Lower leg skin (tissue), 4 donors: ENCODE data around the gene EFCC1. TPM values are rescaled to one million over a fixed set of nuclear protein-coding genes. Genes with fewer than 3 reads are reported as not detected.
"Not testable (repeated sequence)": the region's sequence is repeated elsewhere in the genome, so short reads cannot be mapped to it uniquely, and the experiment has no call there.

Experiments
- DNase-seq, 2 donors: peaks; one replicate each; pipeline ENCODE4 v3.0.0-alpha.2; 2019; ENCODE audit warnings: low spot score in 2 of 2
- H3K4me3 ChIP-seq: fragments of 200-600 bp; sonication (generic); 2 replicates; pipeline ENCODE4 v1.5.1; 2017; ENCODE audit warnings: mild to moderate bottlenecking, low read depth; ENCODE audit not compliant: poor library complexity, severe bottlenecking
- POLR2A ChIP-seq, 2 donors: fragments of 450-650 bp; IDR thresholded peaks; one replicate each; pipeline ENCODE4 v1.6.1; 2016 to 2017; ENCODE audit warnings: antibody characterized with exemption in 2 of 2, mild to moderate bottlenecking in 1 of 2, moderate library complexity in 1 of 2
- WGBS, 2 donors: methylation state at CpG; one replicate each; pipeline ENCODE4 v1.1.5; 2018; 5-methylcytosine and 5-hydroxymethylcytosine counted together
- intact Hi-C: fragments of 100-400 bp; cut with DNase I; formaldehyde crosslinking; loops from one replicate; pipeline ENCODE4 v1.15.0; 2023; ENCODE audit warnings: low total_unique reads
- total RNA-seq, 4 donors: library from RNA; depleted of rRNA; stranded (reverse); fragments of >200 nt; gene quantifications; one replicate each; pipeline ENCODE4 v1.1.0, GENCODE V29; 2016
- TF ChIP-seq, protein P1 (sequence below), 3 donors: fragments of 450-650 bp; IDR thresholded peaks; one replicate each; pipeline ENCODE4 v1.5.1; 2016; ENCODE audit warnings: antibody characterized with exemption in 3 of 3, mild to moderate bottlenecking in 3 of 3, moderate library complexity in 2 of 3

The EFCC1 gene
- total RNA-seq, 4 donors from 2014 or later: 0.80 to 3.0 (median 2.2) TPM

DNA sequence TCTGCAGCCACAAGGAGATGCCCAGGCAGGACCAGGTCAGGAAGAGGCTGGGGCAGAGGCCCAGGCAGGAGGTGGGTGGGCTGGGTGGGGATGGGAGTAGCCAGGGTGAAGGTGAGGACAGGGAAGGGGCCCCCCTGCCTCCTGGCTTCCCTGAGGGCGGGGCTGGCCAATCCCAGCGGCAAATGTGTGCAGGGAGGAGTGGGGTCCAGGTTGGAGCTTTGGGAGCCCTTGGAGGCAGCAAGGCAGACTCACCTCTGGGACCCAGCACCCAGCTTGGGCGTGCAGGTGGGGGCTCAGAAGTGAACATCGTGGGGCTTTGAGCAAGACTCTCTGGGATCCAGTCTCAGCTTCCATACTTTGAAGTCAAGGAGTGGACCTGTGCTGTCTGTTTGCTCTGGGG, 84.7 kb downstream of the EFCC1 start:
- no peak for DNase-seq
- TF ChIP-seq POLR2A (IDR thresholded peaks at IDR 0.05): no peak
- TF ChIP-seq, protein P1, sequence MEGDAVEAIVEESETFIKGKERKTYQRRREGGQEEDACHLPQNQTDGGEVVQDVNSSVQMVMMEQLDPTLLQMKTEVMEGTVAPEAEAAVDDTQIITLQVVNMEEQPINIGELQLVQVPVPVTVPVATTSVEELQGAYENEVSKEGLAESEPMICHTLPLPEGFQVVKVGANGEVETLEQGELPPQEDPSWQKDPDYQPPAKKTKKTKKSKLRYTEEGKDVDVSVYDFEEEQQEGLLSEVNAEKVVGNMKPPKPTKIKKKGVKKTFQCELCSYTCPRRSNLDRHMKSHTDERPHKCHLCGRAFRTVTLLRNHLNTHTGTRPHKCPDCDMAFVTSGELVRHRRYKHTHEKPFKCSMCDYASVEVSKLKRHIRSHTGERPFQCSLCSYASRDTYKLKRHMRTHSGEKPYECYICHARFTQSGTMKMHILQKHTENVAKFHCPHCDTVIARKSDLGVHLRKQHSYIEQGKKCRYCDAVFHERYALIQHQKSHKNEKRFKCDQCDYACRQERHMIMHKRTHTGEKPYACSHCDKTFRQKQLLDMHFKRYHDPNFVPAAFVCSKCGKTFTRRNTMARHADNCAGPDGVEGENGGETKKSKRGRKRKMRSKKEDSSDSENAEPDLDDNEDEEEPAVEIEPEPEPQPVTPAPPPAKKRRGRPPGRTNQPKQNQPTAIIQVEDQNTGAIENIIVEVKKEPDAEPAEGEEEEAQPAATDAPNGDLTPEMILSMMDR (IDR thresholded peaks at IDR 0.05): no peak
- 93 to 100% methylated on average over 2 to 3 of the region's 4 CpGs for WGBS, 2 donors
- H3K4me3 ChIP-seq: no peak overlapping the region
- intact Hi-C loops: no loop called here

DNA sequence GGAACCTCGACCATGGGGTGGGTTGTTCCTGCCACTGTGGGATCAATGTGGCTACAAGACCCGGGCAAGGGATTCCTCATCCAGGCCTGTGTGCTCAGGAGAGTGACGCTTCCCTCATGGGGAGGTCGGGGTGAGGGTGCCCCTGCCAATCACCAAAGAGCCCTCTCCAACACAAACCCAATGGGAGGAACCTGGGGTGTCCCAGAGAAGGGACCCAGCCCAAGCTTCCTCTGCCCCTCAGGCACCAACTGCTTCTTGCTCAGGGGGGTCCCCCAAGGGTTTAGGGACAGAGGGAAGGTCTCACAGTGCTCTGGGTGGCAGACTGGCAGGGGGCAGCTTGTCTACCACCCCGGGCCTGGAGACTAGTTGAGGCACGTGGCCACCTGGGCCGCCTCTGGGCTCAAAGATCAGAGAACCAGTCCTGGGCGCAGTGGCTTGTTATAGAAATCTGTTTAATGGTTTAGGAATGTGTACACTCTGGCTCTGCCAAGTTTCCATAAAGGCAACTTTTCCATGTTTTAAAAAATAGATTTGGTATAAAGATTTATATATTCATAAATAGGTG, 86.1 kb downstream of the EFCC1 start:
- DNase-seq: peak in 1 of 2 donors; percentile 30
- no peak overlapping the region for H3K4me3 ChIP-seq
- intact Hi-C loops: no loop called here
- TF ChIP-seq, protein P1 (IDR thresholded peaks at IDR 0.05): no peak
- no peak for TF ChIP-seq POLR2A (IDR thresholded peaks at IDR 0.05)
- 31 to 34% methylated on average over 7 to 8 of the region's 8 CpGs for WGBS, 2 donors

DNA sequence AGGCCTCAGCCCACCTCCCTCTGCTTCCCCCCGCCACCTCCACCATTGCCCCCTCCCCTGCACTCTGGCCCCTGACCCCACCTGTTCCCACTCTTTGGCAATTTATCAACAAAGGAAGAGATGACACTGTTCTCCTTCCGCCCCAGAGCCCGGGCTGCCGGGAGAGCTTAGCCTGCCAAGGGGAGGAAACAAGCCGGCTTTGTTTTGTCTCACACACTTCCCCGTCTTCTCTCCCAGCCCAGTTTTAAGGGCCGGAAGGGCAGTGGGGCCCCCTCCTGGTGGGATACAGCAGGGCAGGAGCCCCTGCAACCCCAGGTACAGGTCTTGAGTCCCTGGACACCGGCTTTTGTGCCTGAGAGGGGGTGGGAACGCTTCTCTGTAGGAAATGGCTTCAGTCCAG, 86.8 kb downstream of the EFCC1 start:
- DNase-seq, intact Hi-C loops, H3K4me3 ChIP-seq: not testable (repeated sequence)
- WGBS, 2 donors: 0% methylated on average over 3 of the region's 9 CpGs; no CpG with 5 or more reads in 1 of the 2 donors

DNA sequence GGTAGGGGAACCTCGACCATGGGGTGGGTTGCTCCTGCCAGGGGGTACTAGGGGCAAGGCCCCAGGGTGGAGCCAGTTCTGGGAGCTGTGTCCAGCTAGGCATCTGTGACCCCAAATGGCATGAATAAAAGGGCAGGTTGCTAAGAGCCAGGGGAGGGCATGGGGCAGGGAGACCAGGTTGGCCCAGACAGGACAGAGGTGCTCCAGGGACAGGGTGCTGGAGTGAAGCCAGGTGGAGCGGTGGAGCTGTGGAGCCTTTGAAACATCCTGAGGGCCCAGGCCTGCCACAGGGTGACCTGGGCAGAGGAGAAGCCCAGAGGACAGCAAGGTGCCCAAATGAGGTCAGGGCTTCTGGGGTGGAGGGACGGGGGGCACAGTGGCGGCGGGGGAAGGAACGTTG, 87.2 kb downstream of the EFCC1 start:
- DNase-seq, H3K4me3 ChIP-seq, intact Hi-C loops: not testable (repeated sequence)
- no CpG with 5 or more reads among the region's 6 CpGs for WGBS, 2 donors

Other genes starting within 250 kb of the EFCC1 start
- gene ACAD9, start 121.7 kb upstream of the EFCC1 start, total RNA-seq: 100 to 1,000 TPM; 101 to 180 (median 130) TPM
- gene CFAP92, start 7.2 kb upstream of the EFCC1 start, total RNA-seq: under 1 TPM; 0.19 to 0.59 (median 0.25) TPM
- gene GP9, start 59.5 kb downstream of the EFCC1 start, total RNA-seq: not detected
- 10 to 100 TPM in 3 of 4 donors, 1 to 10 TPM in 1; 5.4 to 12.1 (median 11.2) TPM for gene RAB43, start 120.5 kb downstream of the EFCC1 start, total RNA-seq
- gene ISY1, start 159.8 kb downstream of the EFCC1 start, total RNA-seq: 10 to 100 TPM; 15.5 to 22.8 (median 18.1) TPM
- gene CNBP, start 182.6 kb downstream of the EFCC1 start, total RNA-seq: 100 to 1,000 TPM; 425 to 625 (median 493) TPM
- 10 to 100 TPM; 69.2 to 95.2 (median 79.8) TPM for gene COPG1, start 248.3 kb downstream of the EFCC1 start, total RNA-seq